KOPT-K1 (cell line): ENCODE data around the gene MRGPRX1.
"Not testable (repeated sequence)": the region's sequence is repeated elsewhere in the genome, so short reads cannot be mapped to it uniquely, and the experiment has no call there.

Experiments used
- H3K27ac ChIP-seq: fragments of 200-600 bp; sonication (generic); 2 replicates; pipeline ENCODE4 v1.5.1; 2016; ENCODE audit warnings: antibody characterized with exemption, mild to moderate bottlenecking, low read depth, low read length; ENCODE audit not compliant: poor library complexity, severe bottlenecking
- H3K36me3 ChIP-seq: fragments of 200-600 bp; sonication (generic); 2 replicates; pipeline ENCODE4 v1.5.1; 2017; ENCODE audit warnings: antibody characterized with exemption, mild to moderate bottlenecking, low read length, moderate library complexity; ENCODE audit not compliant: insufficient read depth
- H3K9me3 ChIP-seq: fragments of 200-600 bp; sonication (generic); 2 replicates; pipeline ENCODE4 v1.5.1; 2017; ENCODE audit warnings: antibody characterized with exemption, low read length, mild to moderate bottlenecking; ENCODE audit not compliant: insufficient read depth, poor library complexity, severe bottlenecking

The MRGPRX1 gene

DNA sequence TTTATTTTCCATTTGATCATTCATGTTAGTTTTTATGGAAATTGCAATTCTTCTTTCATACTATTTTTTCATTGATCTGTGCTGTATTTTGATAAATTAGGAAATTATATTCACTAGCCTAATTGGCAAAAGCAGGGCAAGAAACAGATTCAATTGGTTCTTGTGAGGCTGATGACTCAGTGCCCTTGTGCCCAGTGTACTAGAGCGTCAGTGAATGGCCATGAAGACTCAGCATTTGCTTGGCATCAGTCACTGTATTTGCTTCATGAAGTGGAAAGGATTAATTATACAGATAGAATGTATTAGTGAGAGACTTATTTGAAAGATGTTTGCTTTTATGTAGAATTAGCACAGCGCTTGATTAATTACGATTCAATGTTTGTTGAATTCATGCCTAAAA is 31.8 kb downstream of the MRGPRX1 start:
- no peak overlapping the region for H3K27ac ChIP-seq
- no peaks in the 10 kb centered on the region for H3K36me3 ChIP-seq

GRCh38 chr11:18900637-18901036 is 38.6 kb downstream of the MRGPRX1 start:
- not testable (repeated sequence) for H3K27ac ChIP-seq, H3K36me3 ChIP-seq, H3K9me3 ChIP-seq

More for the DNA sequence above, 31.8 kb downstream of the MRGPRX1 start:
- no peaks in the 10 kb centered on the region for H3K9me3 ChIP-seq

- H3K27ac ChIP-seq, H3K9me3 ChIP-seq: not testable (repeated sequence)
These were observed 39.0 kb downstream of the MRGPRX1 start for GRCh38 chr11:18900151-18900611.

DNA sequence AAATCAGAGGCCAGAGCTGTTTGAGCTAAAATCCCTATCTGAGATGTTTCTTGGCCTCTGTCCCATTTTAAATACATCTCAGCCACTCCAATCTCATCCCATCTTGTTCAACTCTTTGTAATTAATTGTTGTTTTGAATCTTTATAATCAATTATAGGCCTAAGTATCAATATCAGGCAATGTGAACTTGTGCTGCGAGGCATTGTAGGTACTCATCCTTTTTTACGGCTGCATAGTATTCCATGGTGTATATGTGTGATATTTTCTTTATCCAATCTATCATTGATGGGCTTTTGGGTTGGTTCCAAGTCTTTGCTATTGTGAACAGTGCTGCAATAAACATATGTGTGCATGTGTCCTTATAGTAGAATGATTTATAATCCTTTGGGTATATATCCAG is 47.5 kb downstream of the MRGPRX1 start:
- not testable (repeated sequence) for H3K36me3 ChIP-seq, H3K27ac ChIP-seq, H3K9me3 ChIP-seq

More at GRCh38 chr11:18900151-18900611, 39.0 kb downstream of the MRGPRX1 start:
- not testable (repeated sequence) for H3K36me3 ChIP-seq

GRCh38 chr11:18890615-18891014 is 48.6 kb downstream of the MRGPRX1 start:
- no peaks in the 10 kb centered on the region for H3K9me3 ChIP-seq
- H3K27ac ChIP-seq, result no peak overlapping the region
- H3K36me3 ChIP-seq, result no peaks in the 10 kb centered on the region
